BLaER1 (cell line): ENCODE results near the gene KIRREL3.

ENCODE experiments used
- H3K27ac ChIP-seq: shearing (Covaris generic); formaldehyde crosslinking; 2 replicates; pipeline ENCODE4 v1.8.1; 2022
- H3K27me3 ChIP-seq: shearing (Covaris generic); formaldehyde crosslinking; 2 replicates; pipeline ENCODE4 v1.8.1; 2022
- H3K36me3 ChIP-seq: shearing (Covaris generic); formaldehyde crosslinking; 2 replicates; pipeline ENCODE4 v1.8.1; 2022
- H3K4me1 ChIP-seq: shearing (Covaris generic); formaldehyde crosslinking; 2 replicates; pipeline ENCODE4 v1.8.1; 2022
- H3K4me2 ChIP-seq: shearing (Covaris generic); formaldehyde crosslinking; 2 replicates; pipeline ENCODE4 v1.8.1; 2022
- H3K4me3 ChIP-seq: shearing (Covaris generic); formaldehyde crosslinking; 2 replicates; pipeline ENCODE4 v1.8.1; 2022
- H3K9ac ChIP-seq: shearing (Covaris generic); formaldehyde crosslinking; 2 replicates; pipeline ENCODE4 v1.8.1; 2022
- H3K9me3 ChIP-seq: shearing (Covaris generic); formaldehyde crosslinking; 2 replicates; pipeline ENCODE4 v1.8.1; 2022
- H4K20me1 ChIP-seq: shearing (Covaris generic); formaldehyde crosslinking; 2 replicates; pipeline ENCODE4 v1.8.1; 2022
- Cebpa-rat ChIP-seq: shearing (Covaris generic); IDR thresholded peaks from 2 replicates; pipeline ENCODE4 v1.8.1; 2022

Gene KIRREL3

GRCh38 chr11:126920833-126921232, 79.7 kb downstream of the KIRREL3 start:
- H3K27me3 ChIP-seq: no peaks in the 10 kb centered on the region
- no peak for TF ChIP-seq Cebpa-rat
- no peak overlapping the region for H3K4me2 ChIP-seq
- H3K9ac ChIP-seq: no peak overlapping the region
- H3K4me3 ChIP-seq: no peak overlapping the region
- H3K36me3 ChIP-seq: no peaks in the 10 kb centered on the region
- peaks cover 8% of the 10 kb centered on the region for H3K4me1 ChIP-seq
- no peaks in the 10 kb centered on the region for H4K20me1 ChIP-seq
- no peak overlapping the region for H3K27ac ChIP-seq
- H3K9me3 ChIP-seq: no peaks in the 10 kb centered on the region

- no peak for TF ChIP-seq Cebpa-rat
- Histone ChIP-seq H3K4me2 (0 out of 2 replicates have a peak overlapping the region, but pooled peaks have one; percentile 19), H3K36me3 (no peaks in the 10 kb centered on the region), H3K27me3 (no peaks in the 10 kb centered on the region), H3K9ac (no peak overlapping the region), H3K9me3 (no peaks in the 10 kb centered on the region), H3K4me3 (no peak overlapping the region), H3K27ac (no peak overlapping the region), H3K4me1 (peaks cover 8% of the 10 kb centered on the region), H4K20me1 (no peaks in the 10 kb centered on the region)
Observed at GRCh38 chr11:126919147-126919823, 81.3 kb downstream of the KIRREL3 start.

- Histone ChIP-seq H3K27me3 (no peaks in the 10 kb centered on the region), H3K4me3 (no peak overlapping the region), H3K27ac (no peak overlapping the region), H3K36me3 (no peaks in the 10 kb centered on the region), H3K4me2 (no peak overlapping the region), H3K9me3 (no peaks in the 10 kb centered on the region), H4K20me1 (no peaks in the 10 kb centered on the region), H3K9ac (no peak overlapping the region), H3K4me1 (peaks cover 8% of the 10 kb centered on the region)
- TF ChIP-seq Cebpa-rat: no peak
Observed at GRCh38 chr11:126918556-126918955, 82.0 kb downstream of the KIRREL3 start.

GRCh38 chr11:126917531-126918204, 82.9 kb downstream of the KIRREL3 start:
- Histone ChIP-seq H3K9me3 (no peaks in the 10 kb centered on the region), H3K4me3 (no peak overlapping the region), H3K36me3 (no peaks in the 10 kb centered on the region), H3K9ac (no peak overlapping the region), H3K27me3 (no peaks in the 10 kb centered on the region), H3K4me1 (peaks cover 8% of the 10 kb centered on the region), H3K4me2 (no peak overlapping the region), H4K20me1 (no peaks in the 10 kb centered on the region), H3K27ac (no peak overlapping the region)
- TF ChIP-seq Cebpa-rat: no peak

GRCh38 chr11:126915430-126915829, 85.1 kb downstream of the KIRREL3 start:
- Histone ChIP-seq H4K20me1 (no peaks in the 10 kb centered on the region), H3K9ac (no peak overlapping the region), H3K4me3 (no peak overlapping the region), H3K36me3 (no peaks in the 10 kb centered on the region), H3K9me3 (no peaks in the 10 kb centered on the region), H3K4me1 (peaks cover 8% of the 10 kb centered on the region), H3K27me3 (no peaks in the 10 kb centered on the region), H3K27ac (no peak overlapping the region), H3K4me2 (no peak overlapping the region)
- no peak for TF ChIP-seq Cebpa-rat

- no peak overlapping the region for H3K27ac ChIP-seq
- peaks cover 8% of the 10 kb centered on the region for H3K4me1 ChIP-seq
- H3K36me3 ChIP-seq: no peaks in the 10 kb centered on the region
- no peaks in the 10 kb centered on the region for H3K27me3 ChIP-seq
- H4K20me1 ChIP-seq: no peaks in the 10 kb centered on the region
- H3K9me3 ChIP-seq: no peaks in the 10 kb centered on the region
- no peak for TF ChIP-seq Cebpa-rat
- H3K4me2 ChIP-seq: no peak overlapping the region
- no peak overlapping the region for H3K9ac ChIP-seq
- H3K4me3 ChIP-seq: no peak overlapping the region
Observed at GRCh38 chr11:126914941-126915340, 85.6 kb downstream of the KIRREL3 start.

GRCh38 chr11:126914166-126914565, 86.4 kb downstream of the KIRREL3 start:
- Histone ChIP-seq H3K27ac (no peak overlapping the region), H3K4me2 (no peak overlapping the region)

GRCh38 chr11:126904520-126904919, 96.0 kb downstream of the KIRREL3 start:
- Histone ChIP-seq H3K27ac (no peak overlapping the region), H3K27me3 (no peaks in the 10 kb centered on the region)
- TF ChIP-seq Cebpa-rat: no peak

More at GRCh38 chr11:126914166-126914565, 86.4 kb downstream of the KIRREL3 start:
- no peaks in the 10 kb centered on the region for H3K27me3 ChIP-seq
- peaks cover 3% of the 10 kb centered on the region for H3K4me1 ChIP-seq
- H3K9ac ChIP-seq: no peak overlapping the region
- H3K36me3 ChIP-seq: no peaks in the 10 kb centered on the region
- H4K20me1 ChIP-seq: no peaks in the 10 kb centered on the region
- no peak for TF ChIP-seq Cebpa-rat
- no peak overlapping the region for H3K4me3 ChIP-seq
- H3K9me3 ChIP-seq: no peaks in the 10 kb centered on the region

GRCh38 chr11:126901783-126902182, 98.8 kb downstream of the KIRREL3 start:
- Histone ChIP-seq H3K4me2 (no peak overlapping the region), H3K9ac (no peak overlapping the region), H3K9me3 (no peaks in the 10 kb centered on the region), H3K27ac (no peak overlapping the region), H3K36me3 (no peaks in the 10 kb centered on the region), H3K27me3 (no peaks in the 10 kb centered on the region), H4K20me1 (no peaks in the 10 kb centered on the region), H3K4me1 (peaks cover 9% of the 10 kb centered on the region; the same call in 1 of the 2 replicates), H3K4me3 (no peak overlapping the region)
- TF ChIP-seq Cebpa-rat: no peak

More at GRCh38 chr11:126904520-126904919, 96.0 kb downstream of the KIRREL3 start:
- H3K9ac ChIP-seq: no peak overlapping the region
- H4K20me1 ChIP-seq: no peaks in the 10 kb centered on the region
- peaks cover 9% of the 10 kb centered on the region; the same call in 1 of the 2 replicates for H3K4me1 ChIP-seq
- H3K9me3 ChIP-seq: no peaks in the 10 kb centered on the region
- no peaks in the 10 kb centered on the region for H3K36me3 ChIP-seq
- no peak overlapping the region for H3K4me3 ChIP-seq
- no peak overlapping the region for H3K4me2 ChIP-seq
